Activated CD8-positive, alpha-beta memory T cell treated with anti-CD3 and anti-CD28 coated beads for 36 hours (primary cell): Measurements from ENCODE around the gene DOCK2. TPM values are rescaled to one million over a fixed set of nuclear protein-coding genes. Genes with fewer than 3 reads are reported as not detected.
"Not testable (repeated sequence)": the region's sequence is repeated elsewhere in the genome, so short reads cannot be mapped to it uniquely, and the experiment has no call there.

Source experiments
- CTCF ChIA-PET: fragments of 350-600 bp; sonication (Branson Sonifier 250); formaldehyde crosslinking; loops from one replicate; lab custom pipeline; 2021; ENCODE audit warnings: antibody characterized with exemption; lab: Charles Lee
- POLR2A ChIA-PET: fragments of 350-600 bp; sonication (Branson Sonifier 250); formaldehyde crosslinking; loops from one replicate; lab custom pipeline; 2021; ENCODE audit warnings: antibody characterized with exemption; lab: Charles Lee
- total RNA-seq, 2 experiments: library from RNA; stranded (reverse); gene quantifications; one replicate each; pipeline ENCODE4 v1.2.3, GENCODE V29; 2021

Gene DOCK2
- total RNA-seq, 2 experiments from 2014 or later, result 168 to 174 TPM

- ChIA-PET CTCF (interaction anchor here (0.8 kb wide), 1 partner anchor 11 kb away, joined by 3 read pairs; no protein-coding TSS in a partner anchor), POLR2A (no interaction called here)
Observed at GRCh38 chr5:170078458-170078857, 441.4 kb downstream of the DOCK2 start.

- CTCF ChIA-PET, result interaction anchor here (0.8 kb wide), 1 partner anchor 11 kb away, joined by 3 read pairs; no protein-coding TSS in a partner anchor
- POLR2A ChIA-PET, result no interaction called here
Observed at GRCh38 chr5:170078931-170079330, 441.9 kb downstream of the DOCK2 start.

- CTCF ChIA-PET, result no interaction called here
- POLR2A ChIA-PET, result no interaction called here
Observed at GRCh38 chr5:170080217-170080616, 443.1 kb downstream of the DOCK2 start.

- ChIA-PET POLR2A (no interaction called here), CTCF (no interaction called here)
Observed at GRCh38 chr5:170080786-170081445, 443.8 kb downstream of the DOCK2 start.

GRCh38 chr5:170081616-170082015 is 444.5 kb downstream of the DOCK2 start:
- CTCF ChIA-PET, result no interaction called here
- POLR2A ChIA-PET, result no interaction called here

- ChIA-PET CTCF (no interaction called here), POLR2A (no interaction called here)
Observed at GRCh38 chr5:170082701-170083100, 445.6 kb downstream of the DOCK2 start.

- POLR2A ChIA-PET, result no interaction called here
- CTCF ChIA-PET, result interaction anchor here (0.6 kb wide), 1 partner anchor 88 kb away, joined by 4 read pairs; no protein-coding TSS in a partner anchor
Observed at GRCh38 chr5:170087168-170087817, 450.2 kb downstream of the DOCK2 start.

GRCh38 chr5:170092455-170093101 is 455.5 kb downstream of the DOCK2 start:
- ChIA-PET CTCF (no interaction called here), POLR2A (no interaction called here)

GRCh38 chr5:170094329-170094728 is 457.3 kb downstream of the DOCK2 start:
- POLR2A ChIA-PET, result not testable (repeated sequence)
- CTCF ChIA-PET, result interaction anchor here (0.7 kb wide), 1 partner anchor 19 kb away, joined by 4 read pairs; no protein-coding TSS in a partner anchor

GRCh38 chr5:170095646-170096045 is 458.6 kb downstream of the DOCK2 start:
- ChIA-PET CTCF (no interaction called here), POLR2A (no interaction called here)

GRCh38 chr5:170097934-170098333 is 460.9 kb downstream of the DOCK2 start:
- ChIA-PET POLR2A (no interaction called here), CTCF (no interaction called here)

GRCh38 chr5:170100066-170100943 is 463.2 kb downstream of the DOCK2 start:
- POLR2A ChIA-PET, result no interaction called here
- CTCF ChIA-PET, result interaction anchor here (0.7 to 1.5 kb wide), 4 partner anchors 84 to 118 kb away, joined by 3 to 7 read pairs (median 4); no protein-coding TSS in a partner anchor

- POLR2A ChIA-PET, result no interaction called here
- CTCF ChIA-PET, result interaction anchor here (1.3 to 1.5 kb wide), 2 partner anchors 81 to 135 kb away, joined by 3 to 4 read pairs; no protein-coding TSS in a partner anchor
Observed at GRCh38 chr5:170103447-170103846, 466.4 kb downstream of the DOCK2 start.

GRCh38 chr5:170104299-170104698 is 467.2 kb downstream of the DOCK2 start:
- ChIA-PET POLR2A (no interaction called here), CTCF (interaction anchor here (1.0 to 1.5 kb wide), 2 partner anchors 80 to 122 kb away, joined by 3 to 4 read pairs; no protein-coding TSS in a partner anchor)

GRCh38 chr5:170104710-170105109 is 467.6 kb downstream of the DOCK2 start:
- ChIA-PET CTCF (interaction anchor here (1.0 to 1.5 kb wide), 2 partner anchors 79 to 121 kb away, joined by 3 to 4 read pairs; no protein-coding TSS in a partner anchor), POLR2A (no interaction called here)

- CTCF ChIA-PET, result no interaction called here
- POLR2A ChIA-PET, result no interaction called here
Observed at GRCh38 chr5:170105642-170106611, 468.9 kb downstream of the DOCK2 start, which contains the start of gene FOXI1. TSS of gene FOXI1 (plus strand) at chr5:170105897. CDS start at chr5:170105958, 61 bp downstream.

GRCh38 chr5:170107674-170108073 is 470.6 kb downstream of the DOCK2 start:
- CTCF ChIA-PET, result interaction anchor here (1.1 kb wide), 1 partner anchor 118 kb away, joined by 3 read pairs; no protein-coding TSS in a partner anchor
- POLR2A ChIA-PET, result no interaction called here
